Neuron (in vitro differentiated cells): Measurements from ENCODE around the gene LGALS9.

ENCODE experiments used
- H2AFZ ChIP-seq: one replicate; pipeline ENCODE4 v1.6.1; 2013; ENCODE audit warnings: low read depth, mild to moderate bottlenecking, inconsistent platforms, low read length, moderate library complexity
- H3K27me3 ChIP-seq: one replicate; pipeline ENCODE4 v1.6.1; 2013; ENCODE audit warnings: low read length; ENCODE audit not compliant: insufficient read depth
- H3K36me3 ChIP-seq: one replicate; pipeline ENCODE4 v1.6.1; 2013; ENCODE audit warnings: low read length; ENCODE audit not compliant: insufficient read depth
- H3K4me1 ChIP-seq: one replicate; pipeline ENCODE4 v1.6.1; 2013; ENCODE audit warnings: low read length; ENCODE audit not compliant: insufficient read depth
- H3K4me3 ChIP-seq: 2 replicates; pipeline ENCODE4 v1.5.1; 2013; ENCODE audit warnings: mild to moderate bottlenecking, low read length, moderate library complexity
- H3K9me3 ChIP-seq: one replicate; pipeline ENCODE4 v1.6.1; 2013; ENCODE audit warnings: low read length

Gene LGALS9

DNA sequence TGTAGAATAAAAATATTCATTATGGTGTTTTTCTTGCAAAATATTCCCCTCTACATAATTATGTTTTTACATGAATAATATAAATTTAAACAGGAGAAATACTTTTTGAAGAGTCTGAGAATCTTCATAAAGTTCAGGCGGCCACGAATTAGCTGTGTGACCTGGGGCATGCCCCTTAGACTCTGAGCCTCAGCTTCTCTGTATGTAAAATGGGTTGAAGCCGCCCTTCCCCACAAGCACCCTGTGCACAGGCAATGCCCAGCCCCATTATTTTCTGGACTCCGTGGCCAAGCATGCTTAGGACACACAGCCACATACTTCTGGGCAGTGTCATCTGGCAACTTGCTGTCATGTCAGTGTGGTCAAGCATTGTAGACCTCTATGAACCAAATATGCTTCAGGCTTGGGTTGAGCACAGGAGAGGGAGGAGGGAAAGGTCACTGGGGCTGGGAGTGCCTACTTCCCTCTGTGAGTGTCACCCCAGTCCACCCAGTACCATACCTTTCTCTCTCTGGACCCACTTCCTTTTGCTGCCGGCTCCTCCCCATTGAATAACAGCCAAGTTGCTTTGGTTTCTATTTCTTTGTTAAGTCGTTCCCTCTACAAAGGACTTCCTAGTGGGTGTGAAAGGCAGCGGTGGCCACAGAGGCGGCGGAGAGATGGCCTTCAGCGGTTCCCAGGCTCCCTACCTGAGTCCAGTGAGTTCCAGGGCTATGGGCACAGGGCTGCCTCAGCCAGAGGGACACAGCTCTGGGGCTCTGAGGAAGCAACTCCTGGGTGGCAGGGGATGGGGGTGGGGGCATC lies at the start of gene LGALS9:
Gene LGALS9 (plus strand): TSS at position 582 of the 804 bp plus-strand sequence. CDS start 78 bp downstream, at position 660.
- Histone ChIP-seq H3K36me3 (no peaks in the 10 kb centered on the region), H2AFZ (no peak within 1 kb of the TSS), H3K9me3 (peaks cover 2% of the 10 kb centered on the region), H3K4me3 (no peak within 1 kb of the TSS), H3K27me3 (no peaks in the 10 kb centered on the region), H3K4me1 (no peaks in the 10 kb centered on the region)

DNA sequence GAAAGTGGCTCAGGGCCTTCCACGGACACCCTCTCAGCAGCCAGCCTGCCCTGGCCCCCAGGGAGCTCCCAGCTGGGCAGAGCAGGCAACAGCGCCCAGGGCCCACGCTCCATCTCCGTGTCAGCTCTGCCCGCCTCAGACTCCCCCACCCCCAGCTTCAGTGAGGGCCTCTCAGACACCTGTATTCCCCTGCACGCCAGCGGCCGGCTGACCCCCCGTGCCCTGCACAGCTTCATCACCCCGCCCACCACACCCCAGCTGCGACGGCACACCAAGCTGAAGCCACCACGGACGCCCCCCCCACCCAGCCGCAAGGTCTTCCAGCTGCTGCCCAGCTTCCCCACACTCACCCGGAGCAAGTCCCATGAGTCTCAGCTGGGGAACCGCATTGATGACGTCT lies 48.3 kb upstream of the LGALS9 start:
- Histone ChIP-seq H3K27me3 (no peaks in the 10 kb centered on the region), H3K9me3 (no peaks in the 10 kb centered on the region), H3K4me3 (no peak overlapping the region), H2AFZ (no peak overlapping the region), H3K4me1 (no peaks in the 10 kb centered on the region), H3K36me3 (no peaks in the 10 kb centered on the region)

DNA sequence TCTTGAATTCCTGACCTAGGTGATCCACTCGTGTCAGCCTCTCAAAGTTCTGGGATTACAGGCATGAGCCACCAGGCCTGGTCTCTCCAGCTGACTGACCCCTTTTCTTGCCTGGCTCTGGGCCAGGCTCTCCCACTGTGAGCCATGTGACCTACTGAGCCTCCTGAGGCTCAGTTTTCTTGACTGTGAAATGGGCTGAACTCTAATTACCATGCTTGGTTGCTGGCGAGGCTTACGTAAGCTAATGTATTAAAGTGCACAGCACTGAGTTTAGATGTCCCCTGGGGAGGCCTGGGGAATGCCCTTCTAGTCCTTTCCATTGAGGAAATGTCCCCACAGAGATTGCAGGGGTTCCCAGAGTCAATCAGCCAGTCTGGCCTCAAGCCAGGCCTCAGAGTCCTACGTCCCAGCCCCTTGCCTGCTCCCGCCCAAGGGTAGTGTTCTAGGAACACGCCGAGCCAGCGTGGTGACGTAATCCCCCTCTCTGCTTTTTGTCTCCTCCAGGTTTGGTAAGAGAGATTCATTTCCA lies 45.8 kb upstream of the LGALS9 start:
- H3K9me3 ChIP-seq: no peaks in the 10 kb centered on the region

DNA sequence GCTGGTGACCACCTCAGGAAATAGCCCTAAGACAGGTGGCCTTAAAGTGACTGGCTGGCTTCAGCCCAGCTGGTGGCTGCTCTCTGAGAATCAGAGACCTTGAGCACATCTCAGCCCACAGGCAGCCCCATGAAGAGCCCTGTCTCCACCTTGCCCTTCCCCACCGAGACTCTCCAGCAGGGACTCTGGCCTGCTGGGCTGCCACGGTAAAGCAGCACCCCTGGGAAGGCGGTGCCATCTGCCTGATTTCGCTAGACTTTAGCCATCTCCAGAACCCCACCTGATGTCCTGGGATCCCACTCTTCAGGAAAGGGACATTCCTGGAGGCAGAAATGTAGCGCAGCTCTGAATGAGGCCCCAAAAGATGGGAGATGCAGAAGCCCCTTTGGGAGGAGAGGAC lies 45.2 kb upstream of the LGALS9 start:
- Histone ChIP-seq H2AFZ (no peak overlapping the region), H3K4me1 (no peaks in the 10 kb centered on the region), H3K4me3 (no peak overlapping the region), H3K9me3 (no peaks in the 10 kb centered on the region), H3K36me3 (no peaks in the 10 kb centered on the region), H3K27me3 (no peaks in the 10 kb centered on the region)

More for the DNA sequence above, 45.8 kb upstream of the LGALS9 start:
- Histone ChIP-seq H2AFZ (no peak overlapping the region), H3K27me3 (no peaks in the 10 kb centered on the region), H3K4me1 (no peaks in the 10 kb centered on the region), H3K4me3 (no peak overlapping the region), H3K36me3 (no peaks in the 10 kb centered on the region)

DNA sequence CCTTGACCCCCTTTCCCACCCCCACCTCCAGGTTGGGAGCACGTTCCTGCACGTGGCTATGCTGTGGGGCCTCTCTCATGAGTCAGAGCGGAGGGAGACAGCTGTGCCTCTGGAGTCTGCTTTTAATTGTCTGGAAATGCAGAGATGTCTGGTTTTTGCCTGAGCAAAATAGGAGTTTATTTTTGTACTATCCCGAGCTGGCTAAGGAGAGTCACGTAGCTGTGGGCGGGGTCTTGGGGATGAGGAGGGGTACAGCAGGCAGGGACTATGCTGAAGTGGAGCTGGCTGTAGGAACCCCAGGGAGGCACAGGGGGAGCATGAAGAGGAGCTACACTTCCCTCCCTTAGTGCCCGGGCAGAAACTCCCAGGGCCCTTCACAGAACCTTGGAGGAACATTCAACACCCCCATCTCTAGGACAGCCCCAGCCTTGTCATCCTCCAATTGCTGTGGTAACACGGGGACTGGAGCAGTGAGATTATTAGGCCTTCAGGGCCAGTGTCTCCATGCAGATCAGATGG lies 44.7 kb upstream of the LGALS9 start:
- H2AFZ ChIP-seq: no peak overlapping the region
- no peaks in the 10 kb centered on the region for H3K4me1 ChIP-seq
- no peak overlapping the region for H3K4me3 ChIP-seq
- no peaks in the 10 kb centered on the region for H3K27me3 ChIP-seq
- no peaks in the 10 kb centered on the region for H3K9me3 ChIP-seq
- H3K36me3 ChIP-seq: no peaks in the 10 kb centered on the region

DNA sequence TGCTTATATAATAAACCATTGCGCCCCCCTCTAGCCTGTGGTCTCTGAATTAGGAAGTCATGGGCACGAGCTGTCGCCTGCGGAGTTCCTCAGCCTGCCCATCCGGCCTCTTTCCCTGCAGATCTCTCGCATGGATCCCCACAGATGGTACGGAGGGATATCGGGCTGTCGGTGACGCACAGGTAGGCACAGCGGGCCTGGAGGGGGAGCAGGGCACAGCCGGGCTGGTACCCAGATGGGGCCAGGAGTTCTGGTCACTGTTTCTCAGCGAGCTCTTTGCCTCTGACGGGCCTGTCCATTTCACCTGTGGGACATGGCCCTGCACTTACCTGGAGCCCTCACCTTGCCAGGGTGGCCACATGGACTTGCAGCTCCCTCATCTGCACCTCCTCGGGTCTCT lies 42.6 kb upstream of the LGALS9 start:
- H3K4me3 ChIP-seq: no peak overlapping the region
- H3K9me3 ChIP-seq: no peaks in the 10 kb centered on the region
- no peak overlapping the region for H2AFZ ChIP-seq
- no peaks in the 10 kb centered on the region for H3K27me3 ChIP-seq
- no peaks in the 10 kb centered on the region for H3K4me1 ChIP-seq
- H3K36me3 ChIP-seq: no peaks in the 10 kb centered on the region

DNA sequence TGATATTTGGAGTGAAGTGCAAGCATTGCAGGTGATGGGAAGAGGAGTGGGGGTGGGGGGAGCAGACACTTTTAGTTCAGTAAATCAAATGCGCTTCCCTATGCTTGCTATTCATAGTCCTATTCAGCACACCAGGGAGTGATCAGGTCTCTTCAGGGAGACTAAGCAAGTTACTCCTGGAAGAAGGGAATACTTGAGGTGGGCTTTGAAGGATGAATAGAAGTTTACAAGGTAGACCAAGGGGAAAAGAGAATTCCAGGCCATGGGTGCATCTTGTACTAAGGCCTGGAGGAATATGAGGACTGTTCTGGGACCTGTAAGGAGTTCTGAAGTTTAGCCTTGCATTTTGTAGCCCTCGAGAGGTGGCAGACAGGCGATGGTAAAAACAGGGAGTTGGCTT lies 40.1 kb upstream of the LGALS9 start:
- Histone ChIP-seq H3K9me3 (no peaks in the 10 kb centered on the region), H3K4me1 (no peaks in the 10 kb centered on the region), H3K4me3 (no peak overlapping the region), H3K36me3 (no peaks in the 10 kb centered on the region), H2AFZ (no peak overlapping the region), H3K27me3 (no peaks in the 10 kb centered on the region)

DNA sequence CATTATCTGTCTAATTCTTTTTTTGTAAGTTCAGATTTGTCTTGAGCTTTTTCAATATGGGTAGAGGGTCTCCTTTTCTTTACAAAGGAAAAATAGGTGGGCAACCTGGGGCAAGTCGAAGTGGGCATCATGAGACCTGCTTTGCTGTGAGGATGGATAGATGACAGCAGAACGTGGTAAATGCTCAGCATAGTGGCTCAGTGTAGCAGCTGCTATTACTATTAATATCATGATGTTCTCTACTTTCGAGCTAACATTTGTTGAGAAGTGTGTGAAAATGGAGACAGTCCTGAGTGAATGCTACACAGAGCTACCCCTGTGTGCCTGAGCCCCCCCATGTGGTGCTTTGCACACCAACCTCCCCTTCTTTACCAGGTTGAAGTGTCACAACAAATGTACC lies 39.0 kb upstream of the LGALS9 start:
- no peaks in the 10 kb centered on the region for H3K36me3 ChIP-seq
- no peak overlapping the region for H2AFZ ChIP-seq
- no peaks in the 10 kb centered on the region for H3K9me3 ChIP-seq
- no peak overlapping the region for H3K4me3 ChIP-seq
- no peaks in the 10 kb centered on the region for H3K4me1 ChIP-seq
- no peaks in the 10 kb centered on the region for H3K27me3 ChIP-seq

DNA sequence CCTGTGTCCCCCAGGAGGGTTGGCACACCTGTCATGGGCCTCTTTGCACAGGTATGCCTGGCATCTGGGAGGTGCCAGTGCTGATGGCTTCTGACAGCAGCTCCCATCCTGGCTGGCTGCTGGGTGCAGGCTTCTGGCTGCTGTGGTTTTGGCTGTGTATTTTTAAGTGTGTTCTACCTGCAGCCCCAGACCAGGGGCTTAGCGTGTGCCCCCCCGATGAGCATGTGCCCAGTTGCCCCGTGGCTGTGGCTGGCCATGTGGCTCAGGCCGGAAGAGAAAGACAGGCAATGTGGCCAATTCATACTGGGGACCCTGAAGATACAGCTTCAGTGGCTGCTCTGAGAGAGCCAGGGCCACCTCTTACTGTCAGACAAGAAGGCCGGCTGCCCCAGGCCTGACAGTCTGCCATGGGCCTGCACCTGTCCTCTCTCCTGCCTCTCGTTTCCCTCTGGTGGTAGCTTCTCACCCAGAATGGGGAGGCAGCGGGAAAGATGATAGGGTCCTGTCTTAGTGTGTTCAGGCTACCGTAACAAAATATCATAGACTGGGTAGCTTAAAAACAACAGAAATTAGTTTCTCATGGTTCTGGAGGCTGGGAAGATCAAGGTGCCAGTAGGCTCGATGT lies 37.6 kb upstream of the LGALS9 start:
- H3K9me3 ChIP-seq: no peaks in the 10 kb centered on the region

DNA sequence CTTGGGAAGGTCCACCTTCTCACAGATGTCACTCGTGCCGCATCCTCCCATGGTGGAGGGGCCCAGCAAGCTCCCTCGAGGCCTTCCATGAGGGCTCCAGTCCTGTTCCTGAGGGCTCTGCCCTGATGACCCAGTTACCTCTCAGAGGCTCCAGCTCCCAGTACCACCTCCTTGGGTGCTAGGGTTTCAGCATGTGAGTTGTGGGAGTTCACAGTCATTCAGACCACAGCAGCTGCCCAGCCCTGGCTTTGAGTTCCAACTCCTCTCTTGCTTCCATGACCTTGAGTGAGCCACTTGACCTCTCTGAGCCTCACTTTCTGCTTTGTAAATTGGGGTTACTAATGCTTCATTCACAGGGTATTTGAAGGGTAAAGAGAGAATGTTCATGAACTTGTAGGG lies 37.1 kb upstream of the LGALS9 start:
- Histone ChIP-seq H3K36me3 (no peaks in the 10 kb centered on the region), H2AFZ (no peak overlapping the region), H3K4me1 (no peaks in the 10 kb centered on the region), H3K4me3 (no peak overlapping the region), H3K27me3 (no peaks in the 10 kb centered on the region), H3K9me3 (no peaks in the 10 kb centered on the region)

More for the DNA sequence above, 37.6 kb upstream of the LGALS9 start:
- no peak overlapping the region for H3K4me3 ChIP-seq
- no peak overlapping the region for H2AFZ ChIP-seq
- H3K27me3 ChIP-seq: no peaks in the 10 kb centered on the region
- H3K4me1 ChIP-seq: no peaks in the 10 kb centered on the region
- H3K36me3 ChIP-seq: no peaks in the 10 kb centered on the region

DNA sequence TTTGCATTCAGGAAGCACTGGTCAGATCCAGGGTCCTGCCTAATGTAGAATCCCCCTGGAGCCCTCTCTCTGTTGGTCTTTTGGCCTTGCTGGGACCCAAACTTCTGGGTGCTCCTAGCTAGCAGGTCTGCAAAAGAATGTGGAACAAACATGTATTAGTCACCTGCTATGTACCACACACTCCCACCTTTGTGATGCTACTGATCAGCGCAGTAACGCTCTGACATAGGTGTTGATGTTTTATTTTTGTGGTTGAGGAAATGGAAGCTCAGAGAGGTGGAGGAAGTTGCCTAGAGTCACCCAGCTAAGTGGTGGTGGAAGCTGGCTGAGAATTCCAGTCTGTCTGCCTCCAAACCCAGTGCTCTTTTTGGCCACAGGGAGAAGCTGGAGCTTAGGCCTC lies 35.8 kb upstream of the LGALS9 start:
- H3K9me3 ChIP-seq: no peaks in the 10 kb centered on the region
- H3K36me3 ChIP-seq: no peaks in the 10 kb centered on the region
- H2AFZ ChIP-seq: no peak overlapping the region
- no peaks in the 10 kb centered on the region for H3K4me1 ChIP-seq
- H3K27me3 ChIP-seq: no peaks in the 10 kb centered on the region
- no peak overlapping the region for H3K4me3 ChIP-seq

DNA sequence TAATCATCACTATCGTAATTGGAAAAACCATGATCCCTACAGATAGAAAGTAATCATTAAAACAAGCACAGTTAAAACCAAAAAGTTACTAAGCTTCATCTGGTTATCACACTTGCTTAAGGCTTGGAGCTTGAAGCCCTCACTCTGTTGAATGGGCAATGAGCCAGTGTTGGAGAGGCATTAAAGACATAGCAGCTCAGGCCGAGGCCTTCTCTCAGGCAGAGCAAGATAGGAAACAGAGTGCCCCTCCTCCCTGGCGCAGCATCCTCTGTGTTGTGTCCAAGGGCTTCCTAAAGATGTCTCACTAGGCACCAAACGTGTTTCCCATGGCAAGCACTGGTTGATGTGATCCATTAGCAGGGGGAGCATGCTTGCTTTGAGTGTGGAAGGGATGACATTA lies 34.9 kb upstream of the LGALS9 start:
- H3K4me1 ChIP-seq: peaks cover 8% of the 10 kb centered on the region
- H3K36me3 ChIP-seq: no peaks in the 10 kb centered on the region
- H3K9me3 ChIP-seq: no peaks in the 10 kb centered on the region
- H3K27me3 ChIP-seq: no peaks in the 10 kb centered on the region
- no peak overlapping the region for H2AFZ ChIP-seq
- H3K4me3 ChIP-seq: no peak overlapping the region

DNA sequence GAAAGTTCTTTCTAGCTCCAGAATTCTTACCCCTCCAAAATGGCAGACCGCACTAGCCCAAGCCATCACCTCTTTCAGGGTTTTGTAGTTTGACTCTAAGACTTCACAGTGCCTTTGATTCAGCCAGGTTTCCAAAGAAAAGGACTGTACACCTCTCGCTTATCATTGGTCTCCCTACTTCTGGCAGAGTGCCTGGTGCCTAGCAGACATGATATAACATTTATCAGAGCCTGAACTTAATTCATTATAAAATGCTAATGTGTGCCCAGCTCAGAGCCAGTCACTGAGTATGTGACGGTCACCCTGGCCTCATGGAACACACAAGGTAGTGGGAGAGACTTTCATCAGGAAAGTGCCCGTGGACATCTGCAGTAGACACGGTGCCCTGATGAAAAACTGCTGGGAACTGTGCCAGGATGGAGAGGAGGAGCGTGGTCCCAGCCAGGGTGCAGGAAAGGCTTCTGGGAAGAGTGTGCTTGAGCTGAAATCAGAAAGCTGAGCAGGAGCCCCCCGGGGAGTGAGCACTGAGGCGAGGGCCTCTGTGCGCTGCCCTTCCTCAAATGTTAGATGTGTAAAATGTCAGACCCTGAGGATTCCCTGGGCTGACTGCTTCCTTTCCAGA lies 34.3 kb upstream of the LGALS9 start:
- no peaks in the 10 kb centered on the region for H3K36me3 ChIP-seq
- H3K9me3 ChIP-seq: no peaks in the 10 kb centered on the region
- no peaks in the 10 kb centered on the region for H3K27me3 ChIP-seq
- peaks cover 9% of the 10 kb centered on the region for H3K4me1 ChIP-seq
- H3K4me3 ChIP-seq: no peak overlapping the region
- no peak overlapping the region for H2AFZ ChIP-seq
